Colonic mucosa (tissue), 4 donors: ENCODE data around the gene PHTF2. TPM values are rescaled to one million over a fixed set of nuclear protein-coding genes. Genes with fewer than 3 reads are reported as not detected.

Source experiments
- DNase-seq: peaks from one replicate; pipeline ENCODE4 v3.0.0-alpha.2; 2020
- H3K27ac ChIP-seq: fragments of 200-600 bp; one replicate; pipeline ENCODE4 v1.8.0; 2021
- H3K27me3 ChIP-seq: fragments of 200-600 bp; one replicate; pipeline ENCODE4 v1.8.0; 2021
- H3K36me3 ChIP-seq: fragments of 200-600 bp; one replicate; pipeline ENCODE4 v1.8.0; 2021
- H3K4me1 ChIP-seq: fragments of 200-600 bp; one replicate; pipeline ENCODE4 v1.8.0; 2021; ENCODE audit warnings: mild to moderate bottlenecking
- H3K4me3 ChIP-seq: fragments of 200-600 bp; one replicate; pipeline ENCODE4 v1.8.0; 2021
- H3K9ac ChIP-seq, 2 donors: one replicate each; pipeline ENCODE4 v1.7.0; 2013; ENCODE audit warnings: control low read depth in 2 of 2, low read depth in 2 of 2, low read length in 2 of 2
- H3K9me3 ChIP-seq: fragments of 200-600 bp; one replicate; pipeline ENCODE4 v1.8.0; 2021
- intact Hi-C: fragments of 100-400 bp; cut with DNase I; formaldehyde crosslinking; loops from one replicate; pipeline ENCODE4 v1.14.1; 2022
- total RNA-seq, 2 donors: library from RNA; stranded (reverse); fragmentation: NEBNext Ultra II Directional in 1 of 2; extraction: Animal tissue kit (Norgen Biotek cat#: 25700) in 1 of 2; gene quantifications; one replicate each; pipeline ENCODE4 v1.2.1, GENCODE V29; 2021
- TF ChIP-seq, protein P1 (sequence below): fragments of 200-600 bp; IDR thresholded peaks from one replicate; pipeline ENCODE4 v1.8.0; 2022; ENCODE audit warnings: antibody characterized with exemption, mild to moderate bottlenecking
- donor health status: healthy.
- donor health status: DM: no; HTN: no; CAD: no.
- donor health status: DM: no; HTN: no; CAD: no.

The PHTF2 gene
- total RNA-seq, 2 donors from 2014 or later: 9.7 to 13.9 TPM

DNA sequence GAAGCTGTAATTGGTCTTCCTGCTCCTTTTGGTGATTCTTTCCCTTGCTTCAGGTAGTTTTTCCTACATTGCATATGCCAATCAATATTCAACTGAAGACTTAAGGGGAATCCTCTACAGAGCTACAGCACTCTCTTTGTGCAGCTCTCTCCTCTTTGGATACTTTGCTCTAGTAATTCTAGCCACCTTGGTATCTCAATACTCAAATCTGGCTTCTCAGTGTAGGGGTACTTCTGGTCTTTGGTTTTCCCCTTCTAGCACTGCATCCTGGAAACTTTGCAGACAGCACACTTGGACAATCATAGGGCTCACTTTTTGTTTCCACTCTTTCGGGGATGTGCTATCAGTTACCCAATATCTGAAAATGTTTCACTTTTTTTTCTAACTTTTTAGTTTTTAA, 9.9 kb downstream of the PHTF2 start:
- Histone ChIP-seq H3K36me3 (no peaks in the 10 kb centered on the region), H3K9ac (no peak overlapping the region), H3K27me3 (no peaks in the 10 kb centered on the region), H3K4me1 (no peaks in the 10 kb centered on the region), H3K27ac (no peak overlapping the region), H3K4me3 (no peak overlapping the region), H3K9me3 (no peaks in the 10 kb centered on the region)
- TF ChIP-seq, protein P1, sequence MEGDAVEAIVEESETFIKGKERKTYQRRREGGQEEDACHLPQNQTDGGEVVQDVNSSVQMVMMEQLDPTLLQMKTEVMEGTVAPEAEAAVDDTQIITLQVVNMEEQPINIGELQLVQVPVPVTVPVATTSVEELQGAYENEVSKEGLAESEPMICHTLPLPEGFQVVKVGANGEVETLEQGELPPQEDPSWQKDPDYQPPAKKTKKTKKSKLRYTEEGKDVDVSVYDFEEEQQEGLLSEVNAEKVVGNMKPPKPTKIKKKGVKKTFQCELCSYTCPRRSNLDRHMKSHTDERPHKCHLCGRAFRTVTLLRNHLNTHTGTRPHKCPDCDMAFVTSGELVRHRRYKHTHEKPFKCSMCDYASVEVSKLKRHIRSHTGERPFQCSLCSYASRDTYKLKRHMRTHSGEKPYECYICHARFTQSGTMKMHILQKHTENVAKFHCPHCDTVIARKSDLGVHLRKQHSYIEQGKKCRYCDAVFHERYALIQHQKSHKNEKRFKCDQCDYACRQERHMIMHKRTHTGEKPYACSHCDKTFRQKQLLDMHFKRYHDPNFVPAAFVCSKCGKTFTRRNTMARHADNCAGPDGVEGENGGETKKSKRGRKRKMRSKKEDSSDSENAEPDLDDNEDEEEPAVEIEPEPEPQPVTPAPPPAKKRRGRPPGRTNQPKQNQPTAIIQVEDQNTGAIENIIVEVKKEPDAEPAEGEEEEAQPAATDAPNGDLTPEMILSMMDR: no peak
- no peak for DNase-seq
- intact Hi-C loops: no loop called here

DNA sequence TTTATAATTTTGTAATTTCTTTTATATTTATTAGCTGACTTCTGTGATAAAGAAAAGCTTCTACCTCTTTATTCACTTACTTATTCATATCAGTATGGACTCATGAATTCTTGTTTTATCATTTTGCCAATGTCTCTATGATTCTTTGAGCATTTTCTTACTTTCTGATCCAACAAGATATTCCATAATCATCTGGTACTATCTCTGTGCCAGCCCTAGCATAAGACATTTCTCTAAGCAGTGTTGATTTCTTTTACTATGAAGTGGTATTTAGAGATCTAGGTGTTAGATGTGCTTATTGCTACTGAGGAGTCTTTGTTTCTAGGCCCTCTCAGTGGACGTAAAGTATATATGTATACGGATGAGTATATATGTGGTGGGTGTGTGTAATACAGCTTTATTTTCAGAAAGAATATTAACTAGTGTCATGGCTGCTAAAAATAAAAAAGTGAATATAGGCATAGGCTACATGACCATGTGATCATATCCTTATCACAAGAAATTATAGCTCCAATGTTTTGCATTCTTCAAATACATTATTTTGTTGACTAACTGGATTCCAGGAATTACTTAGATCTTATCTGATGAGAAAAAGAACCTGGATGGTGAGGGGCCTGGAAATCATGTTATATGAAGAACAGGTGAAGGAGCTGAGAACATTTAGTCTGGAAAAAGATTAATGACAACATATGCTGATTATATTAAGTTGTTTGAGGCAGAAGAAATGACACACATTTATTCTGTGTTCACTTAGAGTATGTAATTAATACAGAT, 13.1 kb downstream of the PHTF2 start:
- intact Hi-C loops: loop anchor here (10.0 kb wide), 1 partner anchor 63 kb away; no protein-coding TSS in a partner anchor
- H3K4me3 ChIP-seq: no peak overlapping the region
- H3K36me3 ChIP-seq: no peaks in the 10 kb centered on the region
- H3K4me1 ChIP-seq: no peaks in the 10 kb centered on the region
- TF ChIP-seq, protein P1: no peak
- no peaks in the 10 kb centered on the region for H3K27me3 ChIP-seq
- no peak overlapping the region for H3K27ac ChIP-seq
- H3K9ac ChIP-seq: no peak overlapping the region
- no peaks in the 10 kb centered on the region for H3K9me3 ChIP-seq
- no peak for DNase-seq

DNA sequence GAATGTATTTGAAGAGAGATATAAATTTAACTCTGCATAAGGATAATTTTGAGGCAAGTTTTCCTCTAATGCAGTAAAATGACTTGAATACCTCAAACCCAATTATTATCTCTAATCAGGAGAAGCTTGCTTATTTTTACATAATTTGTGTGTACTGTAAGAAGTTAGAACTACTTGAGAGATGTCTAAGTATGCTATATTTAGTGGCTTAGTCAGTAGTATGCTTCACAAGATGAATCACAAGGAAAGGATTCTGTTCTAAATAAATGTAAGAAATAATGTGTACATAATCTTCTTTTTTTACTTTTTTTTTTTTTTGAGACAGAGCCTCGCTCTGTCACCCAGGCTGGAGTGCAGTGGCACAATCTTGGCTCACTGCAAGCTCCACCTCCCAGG, 13.7 kb downstream of the PHTF2 start:
- no peak overlapping the region for H3K27ac ChIP-seq
- intact Hi-C loops: loop anchor here (10.0 kb wide), 1 partner anchor 63 kb away; no protein-coding TSS in a partner anchor
- H3K4me1 ChIP-seq: no peaks in the 10 kb centered on the region
- TF ChIP-seq, protein P1: no peak
- no peaks in the 10 kb centered on the region for H3K9me3 ChIP-seq
- no peak for DNase-seq
- no peak overlapping the region for H3K4me3 ChIP-seq
- H3K9ac ChIP-seq: no peak overlapping the region
- H3K27me3 ChIP-seq: no peaks in the 10 kb centered on the region
- H3K36me3 ChIP-seq: no peaks in the 10 kb centered on the region

DNA sequence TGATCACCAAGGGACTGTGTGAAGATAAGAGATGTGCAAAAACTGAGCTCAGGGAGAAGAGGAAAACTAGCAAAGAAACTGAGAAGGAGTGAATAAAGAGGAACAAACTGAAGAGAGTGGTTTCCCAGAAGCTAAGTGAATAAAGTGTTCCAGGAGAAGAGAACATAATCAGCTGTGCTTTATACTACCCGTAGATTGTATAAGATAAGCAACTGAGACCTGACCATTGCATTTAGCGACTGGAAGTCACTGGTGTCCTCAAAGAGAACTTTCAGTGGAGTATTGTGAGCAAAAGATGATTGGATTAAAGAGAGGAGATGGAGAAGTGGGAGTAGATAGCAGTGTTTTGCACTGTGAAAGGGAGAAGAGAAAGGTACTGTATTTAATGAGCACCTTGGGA, 14.6 kb downstream of the PHTF2 start:
- Histone ChIP-seq H3K9ac (no peak overlapping the region), H3K36me3 (no peaks in the 10 kb centered on the region), H3K27ac (no peak overlapping the region), H3K27me3 (no peaks in the 10 kb centered on the region), H3K4me1 (no peaks in the 10 kb centered on the region), H3K9me3 (no peaks in the 10 kb centered on the region), H3K4me3 (no peak overlapping the region)
- TF ChIP-seq, protein P1: no peak
- no peak for DNase-seq
- intact Hi-C loops: loop anchor here (10.0 kb wide), 1 partner anchor 62 kb away; no protein-coding TSS in a partner anchor

DNA sequence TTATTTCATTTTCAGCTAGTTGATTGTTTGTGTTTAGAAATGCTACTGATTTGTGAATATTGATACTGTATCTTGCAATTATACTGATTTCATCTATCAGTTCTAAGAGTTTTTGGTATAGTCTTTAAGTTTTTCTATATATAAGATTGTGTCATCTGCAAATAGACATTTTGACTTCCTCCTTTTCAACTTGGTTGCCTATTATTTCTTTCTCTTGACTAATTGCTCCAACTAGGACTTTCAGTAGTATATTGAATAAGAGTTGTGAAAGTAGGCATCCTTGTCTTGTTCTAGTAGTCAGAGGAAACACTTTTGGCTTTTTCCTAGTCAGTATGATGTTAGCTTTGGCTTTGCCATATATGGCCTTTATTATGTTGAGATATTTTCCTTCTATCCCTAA, 20.4 kb downstream of the PHTF2 start:
- Histone ChIP-seq H3K9ac (no peak overlapping the region), H3K4me3 (no peak overlapping the region), H3K4me1 (no peaks in the 10 kb centered on the region), H3K9me3 (no peaks in the 10 kb centered on the region), H3K36me3 (no peaks in the 10 kb centered on the region), H3K27me3 (no peaks in the 10 kb centered on the region), H3K27ac (no peak overlapping the region)
- TF ChIP-seq, protein P1: no peak
- DNase-seq: no peak
- intact Hi-C loops: loop anchor here (10.0 kb wide), 1 partner anchor 56 kb away; no protein-coding TSS in a partner anchor
